ENCODE results near the gene PRDM11.
"Not testable (repeated sequence)": the region's sequence is repeated elsewhere in the genome, so short reads cannot be mapped to it uniquely, and the experiment has no call there.

PRDM11 gene

GRCh38 chr11:45146072-45147016 lies at the start of gene PRDM11:
PRDM11 (plus strand) TSS chr11:45146639; CDS start chr11:45181767, 35,128 bp downstream.
- peak; percentile 69 for DNase-seq

GRCh38 chr11:45097721-45098493 lies 48.5 kb upstream of the PRDM11 start:
- no peak for DNase-seq

GRCh38 chr11:45098929-45099328 lies 47.5 kb upstream of the PRDM11 start:
- no peak for DNase-seq

GRCh38 chr11:45100339-45100738 lies 46.1 kb upstream of the PRDM11 start:
- no peak for DNase-seq

- no peak for DNase-seq
These were observed 44.1 kb upstream of the PRDM11 start for GRCh38 chr11:45102361-45102809.

GRCh38 chr11:45102810-45103621 lies 43.4 kb upstream of the PRDM11 start:
- peak; percentile 66 for DNase-seq

- no peak for DNase-seq
These were observed 42.2 kb upstream of the PRDM11 start for GRCh38 chr11:45104006-45104789.

- DNase-seq = no peak
These were observed 41.7 kb upstream of the PRDM11 start for GRCh38 chr11:45104790-45105084.

- DNase-seq = peak; percentile 63
These were observed 41.0 kb upstream of the PRDM11 start for GRCh38 chr11:45105233-45105983.

GRCh38 chr11:45105984-45106375 lies 40.5 kb upstream of the PRDM11 start:
- no peak for DNase-seq

GRCh38 chr11:45106440-45106839 lies 40.0 kb upstream of the PRDM11 start:
- DNase-seq = no peak

- DNase-seq = no peak
These were observed 39.4 kb upstream of the PRDM11 start for GRCh38 chr11:45107029-45107428.

- DNase-seq = no peak
These were observed 38.1 kb upstream of the PRDM11 start for GRCh38 chr11:45108070-45109064.

GRCh38 chr11:45109400-45109799 lies 37.0 kb upstream of the PRDM11 start:
- DNase-seq = no peak

GRCh38 chr11:45110562-45110961 lies 35.9 kb upstream of the PRDM11 start:
- DNase-seq = no peak

GRCh38 chr11:45113807-45114206 lies 32.6 kb upstream of the PRDM11 start:
- DNase-seq = no peak

- not testable (repeated sequence) for DNase-seq
These were observed 18.6 kb upstream of the PRDM11 start for GRCh38 chr11:45127836-45128235.

- no peak for DNase-seq
These were observed 12.6 kb upstream of the PRDM11 start for GRCh38 chr11:45133878-45134277.

- DNase-seq = no peak
These were observed 5.3 kb upstream of the PRDM11 start for GRCh38 chr11:45141171-45141570.

GRCh38 chr11:45141631-45142030 lies 4.8 kb upstream of the PRDM11 start:
- DNase-seq = no peak
